C4-2B (cell line): ENCODE data around the gene VN1R4.
"Not testable (repeated sequence)": the region's sequence is repeated elsewhere in the genome, so short reads cannot be mapped to it uniquely, and the experiment has no call there.

Source experiments
- H3K27ac ChIP-seq: fragments of 450-650 bp; 2 replicates; pipeline ENCODE4 v1.5.1; 2017
- ZFX ChIP-seq: fragments of 450-650 bp; IDR thresholded peaks from 2 replicates; pipeline ENCODE4 v1.6.1; 2017
- TF ChIP-seq, protein P1 (sequence below): fragments of 450-650 bp; conservative IDR thresholded peaks from 2 replicates; pipeline ENCODE4 v1.5.1; 2017; ENCODE audit warnings: mild to moderate bottlenecking

The VN1R4 gene

DNA sequence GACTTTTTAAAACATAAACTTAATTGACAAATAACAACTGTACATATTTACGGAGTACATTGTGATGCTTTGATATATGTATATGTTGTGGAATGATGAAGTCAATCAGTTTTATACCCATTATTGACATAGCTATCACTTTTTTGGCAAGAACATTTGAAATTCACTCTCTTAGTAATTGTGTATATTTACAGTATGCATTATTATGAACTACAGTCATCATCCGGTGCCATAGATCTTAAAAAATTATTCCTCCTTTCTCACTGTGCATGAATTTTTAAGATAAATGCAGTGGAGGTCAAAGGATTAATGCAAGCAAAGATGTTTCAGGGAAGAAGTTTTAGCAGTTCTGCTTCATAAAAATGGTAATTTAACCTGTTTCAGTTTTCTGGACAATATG, 8.0 kb upstream of the VN1R4 start:
- no peak overlapping the region for H3K27ac ChIP-seq
- no peak for TF ChIP-seq ZFX
- TF ChIP-seq, protein P1, sequence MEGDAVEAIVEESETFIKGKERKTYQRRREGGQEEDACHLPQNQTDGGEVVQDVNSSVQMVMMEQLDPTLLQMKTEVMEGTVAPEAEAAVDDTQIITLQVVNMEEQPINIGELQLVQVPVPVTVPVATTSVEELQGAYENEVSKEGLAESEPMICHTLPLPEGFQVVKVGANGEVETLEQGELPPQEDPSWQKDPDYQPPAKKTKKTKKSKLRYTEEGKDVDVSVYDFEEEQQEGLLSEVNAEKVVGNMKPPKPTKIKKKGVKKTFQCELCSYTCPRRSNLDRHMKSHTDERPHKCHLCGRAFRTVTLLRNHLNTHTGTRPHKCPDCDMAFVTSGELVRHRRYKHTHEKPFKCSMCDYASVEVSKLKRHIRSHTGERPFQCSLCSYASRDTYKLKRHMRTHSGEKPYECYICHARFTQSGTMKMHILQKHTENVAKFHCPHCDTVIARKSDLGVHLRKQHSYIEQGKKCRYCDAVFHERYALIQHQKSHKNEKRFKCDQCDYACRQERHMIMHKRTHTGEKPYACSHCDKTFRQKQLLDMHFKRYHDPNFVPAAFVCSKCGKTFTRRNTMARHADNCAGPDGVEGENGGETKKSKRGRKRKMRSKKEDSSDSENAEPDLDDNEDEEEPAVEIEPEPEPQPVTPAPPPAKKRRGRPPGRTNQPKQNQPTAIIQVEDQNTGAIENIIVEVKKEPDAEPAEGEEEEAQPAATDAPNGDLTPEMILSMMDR: no peak

- TF ChIP-seq ZFX: no peak
- TF ChIP-seq, protein P1: no peak
- H3K27ac ChIP-seq: no peak overlapping the region
Measured at GRCh38 chr19:53272044-53272443, 4.5 kb upstream of the VN1R4 start.

GRCh38 chr19:53269861-53270260, 2.3 kb upstream of the VN1R4 start:
- H3K27ac ChIP-seq: not testable (repeated sequence)

- H3K27ac ChIP-seq: not testable (repeated sequence)
- TF ChIP-seq, protein P1: peak; percentile 21
Measured at GRCh38 chr19:53257715-53258342, 9.7 kb downstream of the VN1R4 start, which contains the start of gene VN1R2. Gene VN1R2 (plus strand): TSS chr19:53258292. CDS start chr19:53258376, 84 bp downstream.

DNA sequence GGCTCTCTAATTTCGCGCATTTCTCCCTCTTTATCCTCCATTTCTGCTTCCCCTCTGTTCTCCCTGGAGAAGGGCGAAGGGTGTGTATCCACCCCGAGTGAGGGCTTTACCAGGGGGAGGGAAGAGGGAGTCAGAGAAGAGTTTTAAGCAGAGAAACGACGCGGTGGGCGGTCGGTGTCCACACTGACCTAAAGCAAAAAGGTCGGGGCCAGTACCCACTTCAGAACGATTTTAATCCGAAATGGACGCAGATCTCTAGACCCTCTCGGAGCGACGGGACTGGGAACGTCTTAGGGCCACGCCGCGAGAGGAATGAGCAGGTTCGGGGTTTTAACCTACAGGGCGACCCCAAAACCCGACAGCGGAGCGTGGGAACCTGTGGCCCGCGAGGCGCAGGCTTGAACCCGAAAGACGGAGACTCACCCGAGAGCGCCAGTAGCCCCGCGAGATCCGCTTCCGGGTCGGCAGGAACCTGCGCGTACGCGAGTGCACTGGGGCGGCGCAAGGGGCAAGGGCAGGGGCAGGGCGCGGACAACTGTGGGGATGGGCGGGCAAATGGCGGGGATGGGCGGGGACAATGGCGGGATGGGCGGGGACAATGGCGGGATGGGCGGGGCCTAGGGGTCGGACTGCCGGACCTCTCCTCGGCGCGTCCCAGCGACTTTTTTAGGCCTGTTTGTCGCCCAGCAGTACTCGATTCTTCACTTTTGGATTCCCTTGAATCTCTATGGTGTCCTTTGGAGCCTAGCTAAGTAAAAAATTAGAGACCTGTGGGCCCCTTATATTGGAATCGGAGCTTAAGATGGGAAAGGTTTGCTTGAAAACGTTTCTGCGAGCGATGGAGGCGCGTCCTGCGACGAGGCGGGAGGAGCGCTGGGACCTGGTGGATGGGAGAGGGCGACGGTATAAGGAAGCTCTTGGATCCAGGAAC, 12.8 kb downstream of the VN1R4 start, which contains the start of gene ZNF677:
Gene ZNF677 (minus strand): TSS at position 463 of the 931 bp plus-strand sequence. CDS start 3,323 bp downstream, outside the sequence.
- H3K27ac ChIP-seq: no peak within 1 kb of the TSS
- no peak for TF ChIP-seq ZFX
- TF ChIP-seq, protein P1: no peak

DNA sequence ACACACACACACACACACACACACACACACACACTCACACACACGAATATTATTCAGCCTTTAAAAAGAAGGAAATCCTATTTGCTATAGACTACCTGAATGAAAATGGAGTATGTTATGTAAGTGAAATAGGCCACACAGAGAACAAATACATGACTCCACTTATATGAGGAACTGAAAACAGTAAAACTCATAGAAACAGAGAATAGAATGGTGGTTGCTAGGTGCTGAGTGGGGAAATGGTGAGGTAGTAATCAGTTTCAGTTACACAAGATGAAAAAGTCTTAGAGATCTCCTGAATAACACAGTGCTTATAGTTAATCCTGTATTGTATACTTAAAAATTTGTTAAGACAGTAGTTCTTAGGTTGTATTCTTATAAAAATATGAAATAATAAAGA, 21.0 kb downstream of the VN1R4 start:
- no peak overlapping the region for H3K27ac ChIP-seq
- no peak for TF ChIP-seq ZFX
- TF ChIP-seq, protein P1: no peak

GRCh38 chr19:53237114-53237777, 30.3 kb downstream of the VN1R4 start:
- no peak for TF ChIP-seq ZFX
- TF ChIP-seq, protein P1: no peak
- no peak overlapping the region for H3K27ac ChIP-seq
